HG02938 (cell line): ENCODE measurements around the gene ADAMTS9.

Source experiments
- ATAC-seq: cut with Tn5 transposase; IDR thresholded peaks from one replicate; pipeline ENCODE4 v1.9.1; 2021; ENCODE audit warnings: mild to moderate bottlenecking, moderate library complexity; ENCODE audit not compliant: unreplicated experiment

Gene ADAMTS9

GRCh38 chr3:64625381-64625780, 62.4 kb downstream of the ADAMTS9 start:
- ATAC-seq, result no peak

- no peak for ATAC-seq
These were observed 64.7 kb downstream of the ADAMTS9 start for GRCh38 chr3:64623125-64623524.

GRCh38 chr3:64621726-64622395, 65.9 kb downstream of the ADAMTS9 start:
- ATAC-seq, result no peak

- no peak for ATAC-seq
These were observed 66.5 kb downstream of the ADAMTS9 start for GRCh38 chr3:64621275-64621674.

GRCh38 chr3:64620020-64620419, 67.8 kb downstream of the ADAMTS9 start:
- no peak for ATAC-seq

GRCh38 chr3:64619216-64619615, 68.6 kb downstream of the ADAMTS9 start:
- no peak for ATAC-seq

- no peak for ATAC-seq
These were observed 70.2 kb downstream of the ADAMTS9 start for GRCh38 chr3:64617610-64618009.

- ATAC-seq, result no peak
These were observed 70.8 kb downstream of the ADAMTS9 start for GRCh38 chr3:64616953-64617352.

GRCh38 chr3:64612916-64613526, 74.8 kb downstream of the ADAMTS9 start:
- no peak for ATAC-seq

- ATAC-seq, result no peak
These were observed 75.5 kb downstream of the ADAMTS9 start for GRCh38 chr3:64612082-64612860.

- no peak for ATAC-seq
These were observed 79.1 kb downstream of the ADAMTS9 start for GRCh38 chr3:64608741-64609140.

- no peak for ATAC-seq
These were observed 80.7 kb downstream of the ADAMTS9 start for GRCh38 chr3:64607032-64607551.

- ATAC-seq, result no peak
These were observed 83.5 kb downstream of the ADAMTS9 start for GRCh38 chr3:64604313-64604712.

- ATAC-seq, result no peak
These were observed 86.0 kb downstream of the ADAMTS9 start for GRCh38 chr3:64601824-64602223.

- no peak for ATAC-seq
These were observed 87.4 kb downstream of the ADAMTS9 start for GRCh38 chr3:64600246-64600950.

- no peak for ATAC-seq
These were observed 88.1 kb downstream of the ADAMTS9 start for GRCh38 chr3:64599651-64600050.

GRCh38 chr3:64595253-64595694, 92.5 kb downstream of the ADAMTS9 start:
- ATAC-seq, result no peak

GRCh38 chr3:64594134-64594533, 93.7 kb downstream of the ADAMTS9 start:
- ATAC-seq, result no peak

- ATAC-seq, result no peak
These were observed 94.5 kb downstream of the ADAMTS9 start for GRCh38 chr3:64593350-64593749.

GRCh38 chr3:64591615-64592014, 96.2 kb downstream of the ADAMTS9 start:
- ATAC-seq, result no peak

- no peak for ATAC-seq
These were observed 99.4 kb downstream of the ADAMTS9 start for GRCh38 chr3:64588380-64588779.
